Measurements from ENCODE around the gene PRKG2.

Gene PRKG2

GRCh38 chr4:81052119-81053068 is 162.6 kb downstream of the PRKG2 start:
- H3K27ac ChIP-seq (ENCODE audit: low read depth, low read length) = no peak overlapping the region
- H3K9me3 ChIP-seq (ENCODE audit: control insufficient read depth in 5 of 5, low read length in 5 of 5) = no peaks in the 10 kb centered on the region
- no peak overlapping the region for H3K4me3 ChIP-seq (ENCODE audit: low read depth in 1 of 5, low read length in 5 of 5)
- peaks cover 0 to 20% (median 11%) of the 10 kb centered on the region in 5 donors for H3K4me1 ChIP-seq (ENCODE audit: control insufficient read depth in 5 of 5, insufficient read depth in 5 of 5, low read length in 5 of 5)
- no peaks in the 10 kb centered on the region for H3K27me3 ChIP-seq (ENCODE audit: control insufficient read depth in 5 of 5, insufficient read depth in 4 of 5, low read length in 5 of 5)
- H3K9ac ChIP-seq (ENCODE audit: low read length in 5 of 5) = no peak overlapping the region
- H3K36me3 ChIP-seq (ENCODE audit: control insufficient read depth in 5 of 5, insufficient read depth in 5 of 5, low read length in 5 of 5) = no peaks in the 10 kb centered on the region

DNA sequence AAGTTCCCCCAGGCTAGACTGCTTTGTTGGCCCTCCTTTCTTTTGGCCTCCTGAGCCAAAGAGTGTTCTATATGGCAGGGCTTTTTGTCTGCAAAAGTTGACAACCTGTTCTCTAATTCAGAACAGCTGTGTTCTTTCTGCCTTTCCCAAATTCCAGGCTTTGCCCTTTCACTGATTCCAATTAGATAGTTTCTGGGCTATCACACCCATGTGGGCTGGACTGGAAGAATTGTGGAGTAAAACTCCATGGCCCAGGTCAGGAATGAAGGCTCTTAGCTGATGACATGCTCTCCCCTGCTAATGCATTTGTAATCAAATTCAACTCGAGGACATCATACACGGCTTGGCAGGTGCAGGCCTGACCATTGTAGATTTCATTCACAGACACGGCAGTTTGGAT is 165.1 kb downstream of the PRKG2 start:
- H3K9me3 ChIP-seq (ENCODE audit: control insufficient read depth in 5 of 5, low read length in 5 of 5) = no peaks in the 10 kb centered on the region
- H3K9ac ChIP-seq (ENCODE audit: low read length in 5 of 5) = no peak overlapping the region
- no peaks in the 10 kb centered on the region for H3K36me3 ChIP-seq (ENCODE audit: control insufficient read depth in 5 of 5, insufficient read depth in 5 of 5, low read length in 5 of 5)
- no peaks in the 10 kb centered on the region for H3K27me3 ChIP-seq (ENCODE audit: control insufficient read depth in 5 of 5, insufficient read depth in 4 of 5, low read length in 5 of 5)
- H3K27ac ChIP-seq (ENCODE audit: low read depth, low read length) = peak overlapping the region; percentile 5
- peaks cover 0 to 20% (median 11%) of the 10 kb centered on the region in 5 donors for H3K4me1 ChIP-seq (ENCODE audit: control insufficient read depth in 5 of 5, insufficient read depth in 5 of 5, low read length in 5 of 5)
- H3K4me3 ChIP-seq (ENCODE audit: low read depth in 1 of 5, low read length in 5 of 5) = no peak overlapping the region

- no peaks in the 10 kb centered on the region for H3K27me3 ChIP-seq (ENCODE audit: control insufficient read depth in 5 of 5, insufficient read depth in 4 of 5, low read length in 5 of 5)
- H3K9ac ChIP-seq (ENCODE audit: low read length in 5 of 5) = no peak overlapping the region
- H3K9me3 ChIP-seq (ENCODE audit: control insufficient read depth in 5 of 5, low read length in 5 of 5) = no peaks in the 10 kb centered on the region
- H3K4me3 ChIP-seq (ENCODE audit: low read depth in 1 of 5, low read length in 5 of 5) = no peak overlapping the region
- peaks cover 0 to 20% (median 11%) of the 10 kb centered on the region in 5 donors for H3K4me1 ChIP-seq (ENCODE audit: control insufficient read depth in 5 of 5, insufficient read depth in 5 of 5, low read length in 5 of 5)
- no peaks in the 10 kb centered on the region for H3K36me3 ChIP-seq (ENCODE audit: control insufficient read depth in 5 of 5, insufficient read depth in 5 of 5, low read length in 5 of 5)
- peak overlapping the region; percentile 5 for H3K27ac ChIP-seq (ENCODE audit: low read depth, low read length)
Observed at GRCh38 chr4:81049330-81049729, 165.7 kb downstream of the PRKG2 start.

DNA sequence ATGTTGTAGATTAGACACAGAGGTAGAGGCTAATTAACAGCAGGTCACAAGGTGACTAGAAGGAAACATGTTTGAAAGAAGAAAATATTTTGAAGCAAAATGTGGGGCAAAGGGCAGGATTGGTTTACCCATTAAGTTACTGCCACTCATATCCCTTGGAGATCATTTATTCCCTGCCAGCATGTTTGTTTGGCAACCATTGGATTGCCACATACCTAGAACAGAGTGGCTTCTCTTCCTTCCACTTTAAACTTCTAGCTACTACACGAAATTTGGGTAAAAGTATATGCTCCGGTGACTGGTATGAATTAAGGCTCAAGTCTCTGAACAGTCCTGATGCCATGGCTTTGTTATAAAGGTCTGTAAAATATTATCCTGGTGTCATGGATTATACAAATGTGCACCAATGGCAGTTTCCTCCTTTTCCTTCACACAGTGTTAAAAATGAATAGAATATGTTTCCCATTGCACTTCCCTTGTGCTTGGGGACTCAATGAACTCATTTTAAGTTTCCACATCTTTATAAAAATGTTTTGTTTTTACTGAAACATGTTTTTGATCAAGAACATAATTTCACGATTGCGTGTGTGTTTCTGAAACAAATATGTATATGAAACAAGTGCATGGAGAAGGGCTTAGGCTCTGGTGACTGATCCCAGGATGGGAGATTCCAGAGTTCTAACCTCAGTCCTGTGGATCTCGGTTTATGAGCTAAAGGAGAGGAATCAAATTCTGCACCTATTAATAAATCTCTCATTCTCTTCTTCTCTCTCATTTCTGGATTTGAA is 172.2 kb downstream of the PRKG2 start:
- H3K4me1 ChIP-seq (ENCODE audit: control insufficient read depth in 5 of 5, insufficient read depth in 5 of 5, low read length in 5 of 5) = peaks cover 0 to 12% (median 0%) of the 10 kb centered on the region in 5 donors
- peak overlapping the region in 1 of 5 donors; percentile 1 for H3K4me3 ChIP-seq (ENCODE audit: low read depth in 1 of 5, low read length in 5 of 5)
- H3K9me3 ChIP-seq (ENCODE audit: control insufficient read depth in 5 of 5, low read length in 5 of 5) = no peaks in the 10 kb centered on the region
- H3K27me3 ChIP-seq (ENCODE audit: control insufficient read depth in 5 of 5, insufficient read depth in 4 of 5, low read length in 5 of 5) = no peaks in the 10 kb centered on the region
- H3K27ac ChIP-seq (ENCODE audit: low read depth, low read length) = peak overlapping the region; percentile 35
- no peaks in the 10 kb centered on the region for H3K36me3 ChIP-seq (ENCODE audit: control insufficient read depth in 5 of 5, insufficient read depth in 5 of 5, low read length in 5 of 5)
- no peak overlapping the region for H3K9ac ChIP-seq (ENCODE audit: low read length in 5 of 5)

GRCh38 chr4:81040012-81040659 is 174.9 kb downstream of the PRKG2 start:
- peak overlapping the region in 1 of 5 donors; percentile 20 for H3K9ac ChIP-seq (ENCODE audit: low read length in 5 of 5)
- no peak overlapping the region for H3K4me3 ChIP-seq (ENCODE audit: low read depth in 1 of 5, low read length in 5 of 5)
- H3K36me3 ChIP-seq (ENCODE audit: control insufficient read depth in 5 of 5, insufficient read depth in 5 of 5, low read length in 5 of 5) = no peaks in the 10 kb centered on the region
- H3K27me3 ChIP-seq (ENCODE audit: control insufficient read depth in 5 of 5, insufficient read depth in 4 of 5, low read length in 5 of 5) = no peaks in the 10 kb centered on the region
- no peaks in the 10 kb centered on the region for H3K9me3 ChIP-seq (ENCODE audit: control insufficient read depth in 5 of 5, low read length in 5 of 5)
- no peak overlapping the region for H3K27ac ChIP-seq (ENCODE audit: low read depth, low read length)
- peaks cover 0 to 12% (median 0%) of the 10 kb centered on the region in 5 donors for H3K4me1 ChIP-seq (ENCODE audit: control insufficient read depth in 5 of 5, insufficient read depth in 5 of 5, low read length in 5 of 5)

GRCh38 chr4:81039351-81039972 is 175.6 kb downstream of the PRKG2 start:
- no peak overlapping the region for H3K4me3 ChIP-seq (ENCODE audit: low read depth in 1 of 5, low read length in 5 of 5)
- peaks cover 0 to 12% (median 0%) of the 10 kb centered on the region in 5 donors for H3K4me1 ChIP-seq (ENCODE audit: control insufficient read depth in 5 of 5, insufficient read depth in 5 of 5, low read length in 5 of 5)
- peaks cover 0 to 3% (median 0%) of the 10 kb centered on the region in 5 donors for H3K27me3 ChIP-seq (ENCODE audit: control insufficient read depth in 5 of 5, insufficient read depth in 4 of 5, low read length in 5 of 5)
- no peak overlapping the region for H3K27ac ChIP-seq (ENCODE audit: low read depth, low read length)
- H3K9me3 ChIP-seq (ENCODE audit: control insufficient read depth in 5 of 5, low read length in 5 of 5) = no peaks in the 10 kb centered on the region
- peak overlapping the region in 1 of 5 donors; percentile 20 for H3K9ac ChIP-seq (ENCODE audit: low read length in 5 of 5)
- H3K36me3 ChIP-seq (ENCODE audit: control insufficient read depth in 5 of 5, insufficient read depth in 5 of 5, low read length in 5 of 5) = no peaks in the 10 kb centered on the region

DNA sequence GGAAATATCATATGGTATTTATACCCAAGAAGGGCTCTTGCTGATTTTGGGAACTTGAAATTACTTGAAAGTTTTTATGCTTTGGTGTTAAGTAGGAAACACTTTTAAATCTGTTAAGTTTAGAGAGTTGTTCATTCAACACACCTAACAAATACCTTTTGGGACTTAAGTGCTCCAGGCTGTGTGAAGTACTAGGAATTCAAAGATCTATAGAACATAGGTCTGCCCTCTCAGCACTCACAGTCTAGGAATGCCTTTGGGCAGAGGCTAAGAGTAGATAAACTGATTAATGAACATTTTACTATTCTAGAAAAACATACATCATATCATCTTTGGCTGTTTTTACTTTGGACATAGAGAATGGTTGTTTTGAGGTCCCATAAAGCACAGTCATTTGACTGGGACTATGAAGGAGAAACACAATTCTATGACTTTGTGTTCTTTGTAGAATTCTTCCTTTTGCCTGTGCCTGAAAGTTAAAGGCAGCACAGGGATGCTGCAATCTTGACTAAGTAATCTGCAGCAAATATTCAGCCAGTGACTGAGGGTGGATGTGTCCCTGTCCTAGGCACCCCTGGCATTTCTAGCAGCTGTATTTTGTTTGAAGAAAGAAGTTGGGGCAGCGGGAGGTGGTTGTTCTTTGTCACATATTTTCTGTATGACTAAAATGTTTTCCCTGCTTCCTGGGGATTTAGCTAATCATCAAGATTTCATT is 176.2 kb downstream of the PRKG2 start:
- H3K4me1 ChIP-seq (ENCODE audit: control insufficient read depth in 5 of 5, insufficient read depth in 5 of 5, low read length in 5 of 5) = peaks cover 0 to 12% (median 0%) of the 10 kb centered on the region in 5 donors
- H3K27ac ChIP-seq (ENCODE audit: low read depth, low read length) = no peak overlapping the region
- peaks cover 0 to 3% (median 0%) of the 10 kb centered on the region in 5 donors for H3K27me3 ChIP-seq (ENCODE audit: control insufficient read depth in 5 of 5, insufficient read depth in 4 of 5, low read length in 5 of 5)
- no peak overlapping the region for H3K9ac ChIP-seq (ENCODE audit: low read length in 5 of 5)
- no peaks in the 10 kb centered on the region for H3K36me3 ChIP-seq (ENCODE audit: control insufficient read depth in 5 of 5, insufficient read depth in 5 of 5, low read length in 5 of 5)
- no peaks in the 10 kb centered on the region for H3K9me3 ChIP-seq (ENCODE audit: control insufficient read depth in 5 of 5, low read length in 5 of 5)
- H3K4me3 ChIP-seq (ENCODE audit: low read depth in 1 of 5, low read length in 5 of 5) = no peak overlapping the region
